Sciatic nerve (tissue), 2 donors: Measurements from ENCODE around the gene TMEM120A. TPM values are rescaled to one million over a fixed set of nuclear protein-coding genes. Genes with fewer than 3 reads are reported as not detected.
A peak's percentile ranks its signal among the peaks of the same experiment; 100 is the strongest.

Experiments used
- ATAC-seq: fragments of 200-7000 bp; cut with Tn5 transposase; one replicate; pipeline ENCODE4 v1.9.1; 2020; ENCODE audit warnings: mild to moderate bottlenecking, moderate library complexity
- DNase-seq: peaks from one replicate; pipeline ENCODE4 v3.0.0-alpha.2; 2020; ENCODE audit warnings: low spot score
- intact Hi-C: fragments of 100-400 bp; cut with DNase I; formaldehyde crosslinking; loops from one replicate; pipeline ENCODE4 v1.14.2; 2022
- total RNA-seq: library from RNA; stranded (reverse); fragmentation: NEBNext Ultra II Directional; extraction: Animal tissue kit (Norgen Biotek cat#: 25700); gene quantifications from one replicate; pipeline ENCODE4 v1.2.1, GENCODE V29; 2021
- donor health status: DM: no; HTN: no; CAD: no.
- donor health status: DM: no; HTN: no; CAD: no.

TMEM120A gene
- total RNA-seq, 1 donor from 2014 or later, result 51.6 TPM

- no peak for DNase-seq
- ATAC-seq, result no peak
- intact Hi-C loops, result no loop called here
Observed at GRCh38 chr7:75998038-75998437, 3.6 kb upstream of the TMEM120A start.

- DNase-seq (no peak), ATAC-seq (no peak)
- intact Hi-C loops, result no loop called here
Observed at GRCh38 chr7:75996476-75996875, 2.1 kb upstream of the TMEM120A start.

DNA sequence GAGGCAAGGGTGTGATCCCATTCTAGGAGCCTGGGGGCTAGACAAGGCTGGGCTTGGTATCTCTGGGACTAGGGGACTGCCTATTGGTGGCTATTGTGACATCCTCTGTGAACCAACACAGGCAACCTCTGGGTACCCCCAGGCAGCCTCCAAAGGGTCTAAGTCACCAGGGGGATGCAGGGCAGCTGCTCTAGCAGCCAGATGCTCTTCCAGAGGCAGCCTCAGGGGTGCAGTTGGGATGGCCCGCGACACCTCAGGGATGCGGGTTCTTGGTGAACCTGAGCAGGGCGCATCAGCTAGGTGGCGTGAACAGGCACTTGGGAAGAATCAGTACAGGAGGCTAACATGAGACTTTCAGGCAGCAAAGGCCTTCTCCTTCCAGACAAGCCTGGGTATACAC lies 1.6 kb upstream of the TMEM120A start:
- no peak for DNase-seq
- ATAC-seq, result no peak
- intact Hi-C loops, result no loop called here

- intact Hi-C loops, result no loop called here
- peak; percentile 0 for ATAC-seq
- DNase-seq, result peak; percentile 66
Observed at GRCh38 chr7:75995052-75995471, 667 bp upstream of the TMEM120A start.

DNA sequence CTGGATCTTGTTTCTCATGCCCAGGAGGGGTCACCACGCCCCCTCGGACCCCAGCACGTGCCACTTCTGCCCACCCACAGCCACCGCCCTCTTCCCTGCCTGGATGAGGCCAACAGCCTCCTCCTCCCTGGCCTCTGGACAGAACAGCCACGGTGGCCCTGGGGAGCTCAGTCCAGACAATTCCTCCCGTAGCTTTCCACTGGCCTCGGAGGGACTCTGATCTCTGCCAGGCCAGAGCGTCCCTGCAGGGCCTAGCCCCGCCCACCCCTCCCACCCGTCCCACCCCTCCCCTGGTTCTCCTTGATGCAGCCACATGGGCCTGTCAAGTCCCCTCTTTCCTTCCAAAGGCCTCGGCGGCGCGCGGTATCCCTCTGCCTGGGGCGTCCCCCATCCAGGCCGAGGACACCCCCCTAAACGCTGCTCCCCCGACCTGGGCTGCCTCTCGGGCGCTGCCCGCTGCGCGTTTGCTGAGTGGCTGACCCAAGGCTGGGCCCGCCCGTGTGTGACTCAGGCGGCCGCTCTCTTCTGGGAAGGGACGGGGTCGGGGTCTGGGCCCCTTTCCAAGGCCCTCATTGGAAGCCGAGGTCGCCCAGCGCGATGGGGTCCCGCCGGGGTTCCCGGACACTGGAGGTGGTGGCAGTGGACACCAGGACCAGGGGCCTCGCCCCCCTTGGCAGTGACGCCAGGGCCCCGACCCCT lies 557 bp downstream of the TMEM120A start:
- DNase-seq (peak; percentile 83), ATAC-seq (peak; percentile 63)
- intact Hi-C loops, result no loop called here

DNA sequence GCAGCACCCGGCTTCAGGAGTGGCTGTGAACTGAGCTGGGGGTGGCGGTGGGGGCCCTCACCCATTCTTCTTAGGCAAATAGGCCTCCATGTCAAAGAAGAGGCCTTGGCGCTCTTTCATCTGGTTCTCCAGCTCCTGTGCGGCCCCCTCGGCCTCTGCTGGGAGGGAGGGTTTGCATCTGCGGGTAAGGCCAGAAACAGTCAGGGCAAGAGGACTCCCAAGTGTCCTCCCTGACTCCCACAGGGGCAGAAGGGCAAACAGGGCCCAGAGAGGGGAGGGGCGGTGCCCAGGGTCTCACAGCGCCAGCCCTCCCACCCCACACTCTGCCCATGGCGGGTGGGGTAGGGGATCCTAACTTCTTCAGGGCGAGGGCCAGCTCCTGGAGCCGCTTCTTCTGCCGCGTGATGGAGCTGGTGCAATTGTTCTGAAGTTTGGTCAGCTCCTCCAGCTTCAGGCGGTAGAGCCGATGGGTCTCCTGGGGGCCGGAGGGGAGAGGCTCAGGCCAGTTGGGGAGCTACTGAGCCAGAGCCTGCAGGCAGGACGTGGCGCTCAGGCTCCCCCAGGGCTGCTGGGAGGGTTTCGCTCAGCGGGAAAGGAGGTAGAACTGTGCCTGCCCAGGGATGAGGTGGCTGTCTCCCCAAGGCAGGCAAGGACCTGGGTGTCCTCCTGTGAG lies 2.2 kb downstream of the TMEM120A start:
- DNase-seq (peak; percentile 66), ATAC-seq (peak; percentile 2)
- intact Hi-C loops, result no loop called here

- DNase-seq, result no peak
- no peak for ATAC-seq
- intact Hi-C loops, result no loop called here
Observed at GRCh38 chr7:75991531-75992082, 2.8 kb downstream of the TMEM120A start.

GRCh38 chr7:75989500-75990388 lies 4.7 kb downstream of the TMEM120A start:
- ATAC-seq (no peak), DNase-seq (no peak)
- intact Hi-C loops, result no loop called here

DNA sequence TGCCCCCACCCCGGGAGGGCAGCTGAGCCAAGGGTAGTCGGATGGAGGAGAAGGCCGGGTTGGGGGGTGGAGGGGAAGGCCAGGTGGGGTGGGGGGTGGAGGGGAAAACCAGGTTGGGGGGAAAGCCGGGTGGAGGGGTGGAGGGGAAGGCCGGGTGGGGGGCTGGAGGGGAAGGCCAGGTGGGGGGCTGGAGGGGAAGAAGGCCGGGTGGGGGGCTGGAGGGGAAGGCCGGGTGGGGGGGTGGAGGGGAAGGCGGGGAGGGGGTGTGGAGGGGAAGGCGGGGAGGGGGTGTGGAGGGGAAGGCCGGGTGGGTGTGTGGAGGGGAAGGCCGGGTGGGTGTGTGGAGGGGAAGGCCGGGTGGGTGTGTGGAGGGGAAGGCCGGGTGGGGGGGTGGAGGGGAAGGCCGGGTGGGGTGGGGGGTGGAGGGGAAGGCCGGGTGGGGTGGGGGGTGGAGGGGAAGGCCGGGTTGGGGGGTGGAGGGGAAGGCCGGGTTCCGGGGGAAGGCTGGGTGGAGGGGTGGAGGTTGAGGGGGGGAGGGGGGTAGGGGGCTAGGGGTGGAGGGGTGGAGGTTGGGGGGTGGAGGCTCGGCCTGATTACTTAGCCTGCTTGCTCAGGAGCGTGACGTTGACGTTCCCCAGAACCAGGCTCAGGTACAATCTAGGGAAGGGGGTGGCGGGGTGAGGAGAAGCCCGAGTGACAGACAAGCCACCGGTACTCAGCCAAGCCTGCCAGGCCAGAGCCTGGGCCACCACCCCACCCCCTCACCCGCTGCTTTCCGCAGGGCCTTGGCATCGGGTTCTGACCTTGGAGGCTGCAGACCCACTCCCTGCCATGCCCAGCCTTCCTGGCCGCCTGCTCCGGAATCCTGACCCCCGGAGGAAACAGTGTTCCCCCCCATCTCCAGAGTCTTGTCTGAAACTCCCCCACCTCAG lies 5.6 kb downstream of the TMEM120A start:
- no peak for ATAC-seq
- intact Hi-C loops, result no loop called here
- DNase-seq, result no peak

DNA sequence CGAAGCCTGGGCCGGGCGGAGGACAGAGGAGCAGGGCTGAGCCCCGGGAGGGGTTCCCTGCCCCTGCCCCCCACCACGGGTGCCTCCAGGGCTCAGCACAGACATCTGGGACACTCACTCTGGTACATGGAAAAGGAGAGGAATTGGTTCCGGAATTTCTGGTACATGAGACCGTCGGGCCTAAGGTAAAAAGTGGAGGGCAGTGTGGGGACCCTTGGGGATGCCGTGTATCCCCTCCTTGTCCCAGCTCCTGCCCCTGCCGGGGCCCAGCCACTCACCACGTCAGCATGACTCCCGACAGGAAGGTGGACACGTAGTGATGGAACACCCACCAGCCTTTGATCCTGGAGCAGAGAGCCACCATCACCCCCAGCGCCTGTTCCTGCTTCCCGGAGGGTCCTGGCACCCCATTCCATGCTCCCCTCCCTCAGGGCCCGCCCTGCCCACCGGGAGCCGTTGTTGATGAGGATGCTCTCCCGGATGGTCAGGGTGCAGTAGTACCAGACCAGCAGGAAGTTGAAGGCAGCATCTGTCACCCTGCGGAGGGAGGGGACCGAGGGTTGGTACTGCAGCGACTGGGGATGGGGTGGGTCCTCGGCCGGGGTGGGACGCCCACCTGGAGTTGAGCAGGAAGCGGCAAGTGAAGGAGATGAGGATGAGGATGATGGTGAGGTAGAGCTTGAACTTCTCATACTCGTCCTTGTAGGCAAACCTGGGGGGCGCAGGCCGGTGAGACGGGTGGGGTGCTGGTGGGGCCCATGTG lies 6.4 kb downstream of the TMEM120A start:
- intact Hi-C loops, result no loop called here
- ATAC-seq (no peak), DNase-seq (no peak)

GRCh38 chr7:75987026-75987804 lies 7.2 kb downstream of the TMEM120A start:
- DNase-seq, result no peak
- intact Hi-C loops, result no loop called here

GRCh38 chr7:75986147-75986781 lies 8.1 kb downstream of the TMEM120A start:
- ATAC-seq, result no peak
- intact Hi-C loops, result no loop called here
- no peak for DNase-seq

More at GRCh38 chr7:75987026-75987804, 7.2 kb downstream of the TMEM120A start:
- no peak for ATAC-seq

GRCh38 chr7:75985518-75986146 lies 8.8 kb downstream of the TMEM120A start:
- ATAC-seq, result peak; percentile 29
- no peak for DNase-seq
- intact Hi-C loops, result no loop called here

GRCh38 chr7:75985009-75985517 lies 9.3 kb downstream of the TMEM120A start:
- ATAC-seq (no peak), DNase-seq (no peak)
- intact Hi-C loops, result no loop called here

GRCh38 chr7:75984130-75985008 lies 10.0 kb downstream of the TMEM120A start:
- ATAC-seq (no peak), DNase-seq (no peak)
- intact Hi-C loops, result loop anchor here (5.0 kb wide), 1 partner anchor 977 kb away; no protein-coding TSS in a partner anchor
